CD4-positive, alpha-beta T cell (primary cell): ENCODE measurements around the gene ARAP3. TPM values are rescaled to one million over a fixed set of nuclear protein-coding genes. Genes with fewer than 3 reads are reported as not detected.

Source experiments
- ATAC-seq: fragments of 200-7000 bp; cut with Tn5 transposase; one replicate; pipeline ENCODE4 v1.10.0; 2022; ENCODE audit warnings: mild to moderate bottlenecking; ENCODE audit not compliant: poor library complexity
- CTCF ChIA-PET: fragments of 350-600 bp; sonication (Branson Sonifier 250); formaldehyde crosslinking; loops from one replicate; lab custom pipeline; 2021; ENCODE audit warnings: antibody characterized with exemption, inconsistent platforms; lab: Charles Lee
- POLR2A ChIA-PET: fragments of 350-600 bp; sonication (Branson Sonifier 250); formaldehyde crosslinking; loops from one replicate; lab custom pipeline; 2021; ENCODE audit warnings: antibody characterized with exemption, inconsistent platforms; lab: Charles Lee
- DNase-seq, 14 experiments: peaks; one replicate each; pipeline ENCODE4 v3.0.0-alpha.2; 2013 to 2020; ENCODE audit warnings: mixed read lengths in 2 of 14
- H3K27ac ChIP-seq, 2 donors: one replicate each; pipeline versions ENCODE4 v1.5.1 to v1.7.0; 2013; ENCODE audit warnings: low read length in 2 of 2, low read depth in 1 of 2, mild to moderate bottlenecking in 1 of 2
- H3K27me3 ChIP-seq, 2 experiments: 1 replicate in 1 of 2; 2 replicates in 1 of 2; pipeline versions ENCODE4 v1.6.1 to v1.7.0; 2013; ENCODE audit warnings: low read length in 2 of 2, control low read depth in 1 of 2, mild to moderate bottlenecking in 1 of 2, moderate library complexity in 1 of 2; ENCODE audit not compliant: insufficient read depth in 2 of 2, control insufficient read depth in 1 of 2
- H3K36me3 ChIP-seq: one replicate; pipeline ENCODE4 v1.6.1; 2013; ENCODE audit warnings: low read length, control low read depth; ENCODE audit not compliant: insufficient read depth
- H3K4me1 ChIP-seq: one replicate; pipeline ENCODE4 v1.6.1; 2013; ENCODE audit warnings: low read length, control low read depth; ENCODE audit not compliant: insufficient read depth
- H3K4me3 ChIP-seq: one replicate; pipeline ENCODE4 v1.5.1; 2013; ENCODE audit warnings: mild to moderate bottlenecking, low read length, moderate library complexity
- H3K9me3 ChIP-seq, 2 experiments: 1 replicate in 1 of 2; 2 replicates in 1 of 2; pipeline versions ENCODE4 v1.6.1 to v1.7.0; 2013; ENCODE audit warnings: low read length in 2 of 2, mild to moderate bottlenecking in 2 of 2, control low read depth in 1 of 2, moderate library complexity in 1 of 2; ENCODE audit not compliant: control insufficient read depth in 1 of 2, insufficient read depth in 1 of 2
- H3K27ac Mint-ChIP-seq: one replicate; pipeline ENCODE4 v1.8.0; 2020; ENCODE audit warnings: mixed read lengths
- H3K27me3 Mint-ChIP-seq: one replicate; pipeline ENCODE4 v1.8.0; 2021; ENCODE audit warnings: mixed read lengths
- H3K36me3 Mint-ChIP-seq: one replicate; pipeline ENCODE4 v1.8.0; 2021; ENCODE audit warnings: low read depth, mixed read lengths
- H3K4me1 Mint-ChIP-seq: one replicate; pipeline ENCODE4 v1.8.0; 2021; ENCODE audit warnings: low read depth, mixed read lengths
- H3K4me3 Mint-ChIP-seq: one replicate; pipeline ENCODE4 v1.8.0; 2020; ENCODE audit warnings: mild to moderate bottlenecking, mixed read lengths
- H3K9me3 Mint-ChIP-seq: one replicate; pipeline ENCODE4 v1.8.0; 2020; ENCODE audit warnings: mixed read lengths
- intact Hi-C, 2 experiments: fragments of 100-400 bp; cut with DNase I in 1 of 2; cut with micrococcal nuclease in 1 of 2; formaldehyde crosslinking; loops; one replicate each; pipeline versions ENCODE4 v1.15.1 to v1.9.0; 2023 to 2025; cut with DNase I, micrococcal nuclease
- total RNA-seq, 174 experiments: library from RNA in 2 of 174; stranded (reverse) in 2 of 174; gene quantifications; one replicate each; pipeline ENCODE4 v1.2.3 and lab custom pipeline; 2021 to 2026
- TF ChIP-seq, protein P1 (sequence below): fragments of 200-600 bp; IDR thresholded peaks from one replicate; pipeline ENCODE4 v1.8.0; 2022; ENCODE audit warnings: antibody characterized with exemption, mild to moderate bottlenecking

ARAP3 gene
- total RNA-seq, 2 experiments from 2014 or later = 0.30 to 0.31 TPM

DNA sequence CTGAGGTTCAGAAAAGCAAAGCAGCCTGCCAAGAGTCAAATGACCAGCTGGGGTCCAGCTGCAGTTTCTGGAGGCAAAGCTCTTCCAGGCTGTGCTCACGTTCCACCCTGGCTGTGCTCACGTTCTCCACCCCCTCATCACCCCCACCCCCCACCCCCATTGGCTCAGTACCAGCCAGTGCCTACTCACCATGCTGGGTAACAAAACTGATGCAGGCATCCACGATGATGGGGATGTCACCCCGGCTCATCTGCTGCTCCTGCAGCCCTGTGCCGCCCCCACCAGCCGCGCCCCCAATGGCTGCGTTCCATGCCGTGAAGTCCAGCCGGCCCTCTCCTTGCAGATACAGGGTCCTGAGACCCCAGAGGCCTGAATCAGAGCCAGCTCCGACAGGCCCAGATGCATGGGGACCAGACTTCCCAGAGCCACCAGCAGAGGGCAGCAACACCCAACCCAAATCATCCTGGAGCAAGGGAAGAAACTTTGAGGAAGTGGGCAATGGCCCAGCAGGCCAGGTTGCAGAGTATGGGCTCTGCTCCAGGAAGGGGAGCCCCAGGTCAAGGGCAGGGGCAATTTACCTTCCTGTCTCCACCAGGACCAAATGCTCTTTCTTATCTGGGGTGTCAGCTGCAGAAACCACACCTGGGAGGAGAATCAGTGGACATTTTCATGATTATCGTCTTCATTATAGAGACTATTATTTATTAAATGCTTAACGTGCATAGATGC lies 17.1 kb downstream of the ARAP3 start:
- ChIA-PET CTCF (interaction anchor here (0.6 to 2.3 kb wide), 15 partner anchors 9 to 1048 kb away, joined by 3 to 18 read pairs (median 4); partner anchors contain the start of genes FCHSD1, HDAC3, PCDH1 and RELL2), POLR2A (interaction anchor here (0.7 to 1.8 kb wide), 3 partner anchors 27 to 214 kb away, joined by 4 to 5 read pairs (median 5); partner anchors contain the start of gene RELL2)
- Mint-ChIP-seq H3K27ac (no peak overlapping the region), H3K4me3 (no peak overlapping the region), H3K27me3 (no peaks in the 10 kb centered on the region), H3K9me3 (no peaks in the 10 kb centered on the region), H3K36me3 (no peaks in the 10 kb centered on the region), H3K4me1 (no peaks in the 10 kb centered on the region)
- Histone ChIP-seq H3K36me3 (no peaks in the 10 kb centered on the region), H3K9me3 (no peaks in the 10 kb centered on the region), H3K4me3 (no peak overlapping the region), H3K4me1 (peaks cover 4% of the 10 kb centered on the region), H3K27me3 (no peaks in the 10 kb centered on the region), H3K27ac (no peak overlapping the region)
- TF ChIP-seq, protein P1, sequence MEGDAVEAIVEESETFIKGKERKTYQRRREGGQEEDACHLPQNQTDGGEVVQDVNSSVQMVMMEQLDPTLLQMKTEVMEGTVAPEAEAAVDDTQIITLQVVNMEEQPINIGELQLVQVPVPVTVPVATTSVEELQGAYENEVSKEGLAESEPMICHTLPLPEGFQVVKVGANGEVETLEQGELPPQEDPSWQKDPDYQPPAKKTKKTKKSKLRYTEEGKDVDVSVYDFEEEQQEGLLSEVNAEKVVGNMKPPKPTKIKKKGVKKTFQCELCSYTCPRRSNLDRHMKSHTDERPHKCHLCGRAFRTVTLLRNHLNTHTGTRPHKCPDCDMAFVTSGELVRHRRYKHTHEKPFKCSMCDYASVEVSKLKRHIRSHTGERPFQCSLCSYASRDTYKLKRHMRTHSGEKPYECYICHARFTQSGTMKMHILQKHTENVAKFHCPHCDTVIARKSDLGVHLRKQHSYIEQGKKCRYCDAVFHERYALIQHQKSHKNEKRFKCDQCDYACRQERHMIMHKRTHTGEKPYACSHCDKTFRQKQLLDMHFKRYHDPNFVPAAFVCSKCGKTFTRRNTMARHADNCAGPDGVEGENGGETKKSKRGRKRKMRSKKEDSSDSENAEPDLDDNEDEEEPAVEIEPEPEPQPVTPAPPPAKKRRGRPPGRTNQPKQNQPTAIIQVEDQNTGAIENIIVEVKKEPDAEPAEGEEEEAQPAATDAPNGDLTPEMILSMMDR = peak; percentile 96
- ATAC-seq (peak; percentile 74), DNase-seq (peak; percentile 36 to 87 (median 70))
- intact Hi-C loops = loop anchor here (1.0 to 5.0 kb wide), 6 partner anchors 147 to 482 kb away; partner anchors contain the start of gene PCDH12 (in 1 of the 2)

DNA sequence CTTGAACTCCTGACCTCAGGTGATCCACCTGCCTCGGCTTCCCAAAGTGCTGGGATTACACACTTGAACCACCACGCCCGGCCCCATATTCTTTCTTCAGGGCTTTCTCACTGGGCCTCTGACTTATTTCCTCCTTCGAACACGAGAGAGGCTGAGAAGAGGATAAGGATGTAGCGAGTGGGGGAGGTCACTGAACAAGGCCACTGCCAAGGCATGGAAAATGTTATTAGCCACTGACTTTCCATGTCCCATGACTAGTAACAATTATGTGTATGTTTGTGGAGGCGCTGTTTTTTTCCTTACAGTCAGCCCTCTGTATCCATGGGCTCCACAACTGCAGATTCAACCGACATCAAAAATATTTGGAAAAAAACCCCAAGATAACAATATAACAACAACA lies 18.5 kb downstream of the ARAP3 start:
- no peaks in the 10 kb centered on the region for H3K27me3 Mint-ChIP-seq
- POLR2A ChIA-PET = interaction anchor here (1.8 kb wide), 1 partner anchor 216 kb away, joined by 5 read pairs; no protein-coding TSS in a partner anchor

DNA sequence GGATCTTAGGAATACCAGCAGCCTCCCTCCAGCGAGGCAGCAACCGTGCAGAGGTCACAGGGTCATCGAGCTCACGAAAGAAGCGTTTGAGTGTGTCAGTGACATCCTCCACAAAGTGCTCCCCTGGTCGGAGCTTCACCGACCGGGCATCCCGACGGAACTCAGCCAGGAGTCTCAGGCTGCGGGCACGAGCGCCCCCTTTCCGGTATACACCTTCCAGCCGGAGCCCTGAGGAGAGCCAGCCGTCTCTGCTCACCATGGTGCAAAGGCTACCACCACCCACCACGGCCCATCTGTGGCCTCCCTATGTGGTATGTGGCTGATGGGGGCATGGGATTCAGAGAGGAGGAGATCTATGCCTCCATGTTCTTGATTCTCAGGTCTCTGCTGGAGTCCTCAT lies 20.0 kb downstream of the ARAP3 start:
- ATAC-seq = no peak
- POLR2A ChIA-PET = no interaction called here
- H3K27ac Mint-ChIP-seq = no peak overlapping the region
- no peaks in the 10 kb centered on the region for H3K9me3 Mint-ChIP-seq
- Histone ChIP-seq H3K27me3 (no peaks in the 10 kb centered on the region), H3K4me1 (peaks cover 4% of the 10 kb centered on the region), H3K27ac (no peak overlapping the region), H3K9me3 (peaks cover 0 to 5% of the 10 kb centered on the region in 2 experiments), H3K4me3 (no peak overlapping the region), H3K36me3 (no peaks in the 10 kb centered on the region)
- no peak overlapping the region for H3K4me3 Mint-ChIP-seq
- no peaks in the 10 kb centered on the region for H3K4me1 Mint-ChIP-seq
- peak in 1 of 14 experiments; percentile 5 for DNase-seq
- H3K27me3 Mint-ChIP-seq = no peaks in the 10 kb centered on the region
- TF ChIP-seq, protein P1 = no peak
- CTCF ChIA-PET = interaction anchor here (1.3 kb wide), 1 partner anchor 298 kb away, joined by 3 read pairs; no protein-coding TSS in a partner anchor
- H3K36me3 Mint-ChIP-seq = no peaks in the 10 kb centered on the region
- intact Hi-C loops = loop anchor here in 1 of 2 experiments (5.0 kb wide), 1 partner anchor 150 kb away; no protein-coding TSS in a partner anchor

More for the DNA sequence above, 18.5 kb downstream of the ARAP3 start:
- H3K27ac ChIP-seq = no peak overlapping the region
- H3K27ac Mint-ChIP-seq = no peak overlapping the region
- ATAC-seq (no peak), DNase-seq (no peak)
- H3K4me3 Mint-ChIP-seq = no peak overlapping the region
- intact Hi-C loops = loop anchor here in 1 of 2 experiments (5.0 kb wide), 1 partner anchor 149 kb away; no protein-coding TSS in a partner anchor
- CTCF ChIA-PET = interaction anchor here (1.0 kb wide), 1 partner anchor 44 kb away, joined by 4 read pairs; the partner anchor contains the start of gene DIAPH1
- H3K36me3 ChIP-seq = no peaks in the 10 kb centered on the region
- H3K4me3 ChIP-seq = no peak overlapping the region
- H3K9me3 Mint-ChIP-seq = no peaks in the 10 kb centered on the region
- TF ChIP-seq, protein P1 = no peak
- H3K36me3 Mint-ChIP-seq = no peaks in the 10 kb centered on the region
- no peaks in the 10 kb centered on the region for H3K27me3 ChIP-seq
- H3K9me3 ChIP-seq = peaks cover 0 to 5% of the 10 kb centered on the region in 2 experiments
- peaks cover 4% of the 10 kb centered on the region for H3K4me1 ChIP-seq
- H3K4me1 Mint-ChIP-seq = no peaks in the 10 kb centered on the region
